Trophoblast cell (in vitro differentiated cells and primary cell): Measurements from ENCODE around the gene FOXK2.
A peak's percentile ranks its signal among the peaks of the same experiment; 100 is the strongest.

ENCODE experiments used
- DNase-seq, 2 donors: peaks; one replicate each; pipeline ENCODE4 v3.0.0-alpha.2; 2016
- H2AFZ ChIP-seq: 2 replicates; pipeline ENCODE4 v1.6.1; 2013; ENCODE audit warnings: low read length, moderate library complexity, mild to moderate bottlenecking; ENCODE audit not compliant: insufficient read depth, poor library complexity
- H2AK5ac ChIP-seq: 2 replicates; pipeline ENCODE4 v1.6.1; 2013; ENCODE audit warnings: mild to moderate bottlenecking, low read length
- H2BK120ac ChIP-seq: 2 replicates; pipeline ENCODE4 v1.6.1; 2013; ENCODE audit warnings: low read length, mild to moderate bottlenecking, moderate library complexity; ENCODE audit not compliant: insufficient read depth, poor library complexity
- H2BK12ac ChIP-seq: 2 replicates; pipeline ENCODE4 v1.6.1; 2013; ENCODE audit warnings: mild to moderate bottlenecking, low read length, moderate library complexity
- H2BK5ac ChIP-seq: 2 replicates; pipeline ENCODE4 v1.6.1; 2013; ENCODE audit warnings: low read length, low read depth, moderate library complexity, mild to moderate bottlenecking; ENCODE audit not compliant: poor library complexity
- H3K14ac ChIP-seq: 2 replicates; pipeline ENCODE4 v1.6.1; 2013; ENCODE audit warnings: mild to moderate bottlenecking, low read length
- H3K18ac ChIP-seq: 2 replicates; pipeline ENCODE4 v1.6.1; 2013; ENCODE audit warnings: mild to moderate bottlenecking, low read length
- H3K23ac ChIP-seq: 2 replicates; pipeline ENCODE4 v1.6.1; 2013; ENCODE audit warnings: low read length
- H3K27ac ChIP-seq: 2 replicates; pipeline ENCODE4 v1.5.1; 2013; ENCODE audit warnings: low read depth, mild to moderate bottlenecking, inconsistent platforms, low read length, moderate library complexity
- H3K27me3 ChIP-seq: 2 replicates; pipeline ENCODE4 v1.6.1; 2013; ENCODE audit warnings: inconsistent platforms, mild to moderate bottlenecking, low read length, moderate library complexity; ENCODE audit not compliant: insufficient read depth
- H3K36me3 ChIP-seq, 2 experiments: 1 replicate in 1 of 2; 2 replicates in 1 of 2; pipeline ENCODE4 v1.6.1; 2013; ENCODE audit warnings: low read length in 2 of 2, mild to moderate bottlenecking in 2 of 2, moderate library complexity in 1 of 2; ENCODE audit not compliant: insufficient read depth in 2 of 2, control insufficient read depth in 1 of 2
- H3K4ac ChIP-seq: 2 replicates; pipeline ENCODE4 v1.6.1; 2013; ENCODE audit warnings: low read depth, mild to moderate bottlenecking, low read length, moderate library complexity
- H3K4me1 ChIP-seq, 2 experiments: 1 replicate in 1 of 2; 2 replicates in 1 of 2; pipeline ENCODE4 v1.6.1; 2013; ENCODE audit warnings: low read length in 2 of 2, mild to moderate bottlenecking in 2 of 2, moderate library complexity in 1 of 2; ENCODE audit not compliant: insufficient read depth in 2 of 2, control insufficient read depth in 1 of 2
- H3K4me2 ChIP-seq: 2 replicates; pipeline ENCODE4 v1.6.1; 2013; ENCODE audit warnings: inconsistent platforms, mild to moderate bottlenecking, low read length, moderate library complexity
- H3K4me3 ChIP-seq: 2 replicates; pipeline ENCODE4 v1.5.1; 2013; ENCODE audit warnings: mild to moderate bottlenecking, low read depth, low read length, inconsistent platforms
- H3K79me1 ChIP-seq: one replicate; pipeline ENCODE4 v1.6.1; 2013; ENCODE audit warnings: low read length
- H3K79me2 ChIP-seq: 2 replicates; pipeline ENCODE4 v1.6.1; 2013; ENCODE audit warnings: low read length, mild to moderate bottlenecking; ENCODE audit not compliant: control insufficient read depth, insufficient read depth, poor library complexity
- H3K9ac ChIP-seq: 2 replicates; pipeline ENCODE4 v1.6.1; 2013; ENCODE audit warnings: mild to moderate bottlenecking, low read length
- H3K9me3 ChIP-seq: 2 replicates; pipeline ENCODE4 v1.6.1; 2013; ENCODE audit warnings: low read depth, mild to moderate bottlenecking, control low read depth, inconsistent platforms, low read length; ENCODE audit not compliant: insufficient read depth
- H4K12ac ChIP-seq: 2 replicates; pipeline ENCODE4 v1.6.1; 2013; ENCODE audit warnings: low read depth, mild to moderate bottlenecking, low read length, moderate library complexity
- H4K8ac ChIP-seq: 2 replicates; pipeline ENCODE4 v1.6.1; 2013; ENCODE audit warnings: low read depth, mild to moderate bottlenecking, low read length, moderate library complexity
- H4K91ac ChIP-seq: one replicate; pipeline ENCODE4 v1.6.1; 2013; ENCODE audit warnings: low read depth, mild to moderate bottlenecking, low read length, moderate library complexity
- whole genome bisulfite sequencing: extraction: QIAGEN DNeasy Blood & Tissue Kit; methylation state at CpG from one replicate; pipeline ENCODE4 v1.1.7; 2013; ENCODE audit warnings: missing lambda C conversion rate; ENCODE audit not compliant: insufficient read length, insufficient coverage; ENCODE audit errors: extremely low coverage; 5-methylcytosine and 5-hydroxymethylcytosine counted together

FOXK2 gene

GRCh38 chr17:82529914-82530300, 10.4 kb downstream of the FOXK2 start:
- WGBS = no CpG with 5 or more reads among the region's 9 CpGs
- Histone ChIP-seq H3K23ac (no peak overlapping the region), H3K4me2 (no peak overlapping the region), H3K9me3 (no peaks in the 10 kb centered on the region), H3K4me1 (peaks cover 14 to 25% of the 10 kb centered on the region in 2 experiments), H4K91ac (no peak overlapping the region), H3K79me2 (peaks cover 49% of the 10 kb centered on the region), H3K36me3 (no peaks in the 10 kb centered on the region), H2BK120ac (no peak overlapping the region), H3K18ac (no peak overlapping the region), H3K27ac (peak overlapping the region; percentile 30), H3K27me3 (no peaks in the 10 kb centered on the region), H3K14ac (no peak overlapping the region), H3K9ac (no peak overlapping the region), H2BK5ac (no peak overlapping the region), H3K4ac (peak overlapping the region; percentile 72), H2AFZ (no peak overlapping the region), H3K4me3 (no peak overlapping the region), H3K79me1 (peaks cover 3% of the 10 kb centered on the region), H2BK12ac (no peak overlapping the region), H2AK5ac (no peak overlapping the region), H4K12ac (no peak overlapping the region), H4K8ac (no peak overlapping the region)
- DNase-seq = no peak

- Histone ChIP-seq H3K4me3 (no peak overlapping the region), H3K27ac (no peak overlapping the region), H3K23ac (no peak overlapping the region), H2AK5ac (no peak overlapping the region), H3K9ac (no peak overlapping the region), H3K4ac (peak overlapping the region; percentile 92), H3K27me3 (no peaks in the 10 kb centered on the region), H2BK120ac (no peak overlapping the region), H2BK12ac (no peak overlapping the region), H2BK5ac (no peak overlapping the region), H3K79me1 (peaks cover 4% of the 10 kb centered on the region), H4K91ac (no peak overlapping the region), H3K4me2 (no peak overlapping the region), H3K36me3 (no peaks in the 10 kb centered on the region), H3K14ac (no peak overlapping the region), H2AFZ (no peak overlapping the region), H4K8ac (no peak overlapping the region), H4K12ac (no peak overlapping the region), H3K9me3 (no peaks in the 10 kb centered on the region), H3K18ac (no peak overlapping the region), H3K4me1 (peaks cover 22 to 29% of the 10 kb centered on the region in 2 experiments), H3K79me2 (peaks cover 47% of the 10 kb centered on the region)
- no CpG with 5 or more reads among the region's 7 CpGs for WGBS
- peak; percentile 37 to 55 for DNase-seq
Measured at GRCh38 chr17:82531431-82531881, 11.9 kb downstream of the FOXK2 start.

- Histone ChIP-seq H3K9ac (no peak overlapping the region), H2AK5ac (no peak overlapping the region), H3K36me3 (no peaks in the 10 kb centered on the region), H4K8ac (no peak overlapping the region), H3K79me2 (peaks cover 52% of the 10 kb centered on the region), H3K4me2 (no peak overlapping the region), H4K12ac (no peak overlapping the region), H3K27me3 (no peaks in the 10 kb centered on the region), H3K79me1 (peaks cover 2% of the 10 kb centered on the region), H3K4me1 (peaks cover 25 to 32% of the 10 kb centered on the region in 2 experiments), H3K14ac (no peak overlapping the region), H4K91ac (no peak overlapping the region), H3K23ac (no peak overlapping the region), H2BK5ac (no peak overlapping the region), H2AFZ (no peak overlapping the region), H3K18ac (no peak overlapping the region), H3K9me3 (no peaks in the 10 kb centered on the region), H2BK120ac (no peak overlapping the region), H3K4me3 (no peak overlapping the region), H3K27ac (no peak overlapping the region), H2BK12ac (no peak overlapping the region), H3K4ac (peak overlapping the region; percentile 35)
- no peak for DNase-seq
- WGBS = no CpG with 5 or more reads among the region's 7 CpGs
Measured at GRCh38 chr17:82534401-82534812, 14.9 kb downstream of the FOXK2 start.

- DNase-seq = peak in 1 of 2 donors; percentile 66
- H4K8ac ChIP-seq = peak overlapping the region; percentile 0
- H3K18ac ChIP-seq = peak overlapping the region; percentile 2
- H3K23ac ChIP-seq = no peak overlapping the region
- H4K12ac ChIP-seq = no peak overlapping the region
- no peak overlapping the region for H2AFZ ChIP-seq
- peak overlapping the region; percentile 81 for H3K4ac ChIP-seq
- no CpG with 5 or more reads among the region's 6 CpGs for WGBS
- H3K4me2 ChIP-seq = peak overlapping the region; percentile 33
- peaks cover 23 to 28% of the 10 kb centered on the region in 2 experiments for H3K4me1 ChIP-seq
- peak overlapping the region; percentile 27 for H3K14ac ChIP-seq
- H3K79me2 ChIP-seq = peaks cover 48% of the 10 kb centered on the region
- peak overlapping the region; percentile 21 for H2BK12ac ChIP-seq
- peaks cover 2% of the 10 kb centered on the region for H3K79me1 ChIP-seq
- no peak overlapping the region for H2AK5ac ChIP-seq
- no peak overlapping the region for H4K91ac ChIP-seq
- no peak overlapping the region for H3K9ac ChIP-seq
- no peak overlapping the region for H3K4me3 ChIP-seq
- H3K27ac ChIP-seq = peak overlapping the region; percentile 82
- H3K27me3 ChIP-seq = no peaks in the 10 kb centered on the region
- H2BK120ac ChIP-seq = no peak overlapping the region
- H2BK5ac ChIP-seq = peak overlapping the region; percentile 83
- H3K36me3 ChIP-seq = peaks cover 0 to 3% of the 10 kb centered on the region in 2 experiments
- no peaks in the 10 kb centered on the region for H3K9me3 ChIP-seq
Measured at GRCh38 chr17:82536512-82537201, 17.1 kb downstream of the FOXK2 start.
